NCI-H128 (cell line): ENCODE results near the gene STAC3.

Experiments used
- DNase-seq: peaks from one replicate; lab custom pipeline; 2025; ENCODE audit not compliant: unreplicated experiment; lab: John Stamatoyannopoulos, UW

STAC3 gene

GRCh38 chr12:57211791-57212700, 38.9 kb downstream of the STAC3 start:
- no peak for DNase-seq

- DNase-seq = no peak
These were observed 39.9 kb downstream of the STAC3 start for GRCh38 chr12:57210926-57211692.

GRCh38 chr12:57210461-57210860, 40.5 kb downstream of the STAC3 start:
- DNase-seq = no peak

DNA sequence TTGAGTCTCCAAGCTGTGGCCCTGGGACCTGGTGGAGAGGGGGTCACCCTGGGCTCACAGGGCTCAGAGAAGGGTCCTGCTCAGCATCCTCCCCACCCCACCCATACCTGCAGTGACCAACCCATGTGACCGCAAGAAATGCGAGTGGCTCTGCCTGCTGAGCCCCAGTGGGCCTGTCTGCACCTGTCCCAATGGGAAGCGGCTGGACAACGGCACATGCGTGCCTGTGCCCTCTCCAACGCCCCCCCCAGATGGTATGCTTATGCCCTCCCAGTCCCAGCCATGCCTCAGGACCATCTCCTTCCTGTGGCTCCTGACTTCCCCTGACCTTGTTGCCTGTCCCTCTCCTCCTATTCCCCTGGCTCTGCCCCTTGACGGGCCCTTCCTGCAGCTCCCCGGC, 41.1 kb downstream of the STAC3 start:
- no peak for DNase-seq

GRCh38 chr12:57208631-57209282, 42.2 kb downstream of the STAC3 start:
- no peak for DNase-seq

GRCh38 chr12:57207731-57208630, 43.0 kb downstream of the STAC3 start:
- no peak for DNase-seq

GRCh38 chr12:57205931-57206330, 45.1 kb downstream of the STAC3 start:
- DNase-seq = no peak

GRCh38 chr12:57205186-57205585, 45.8 kb downstream of the STAC3 start:
- no peak for DNase-seq

DNA sequence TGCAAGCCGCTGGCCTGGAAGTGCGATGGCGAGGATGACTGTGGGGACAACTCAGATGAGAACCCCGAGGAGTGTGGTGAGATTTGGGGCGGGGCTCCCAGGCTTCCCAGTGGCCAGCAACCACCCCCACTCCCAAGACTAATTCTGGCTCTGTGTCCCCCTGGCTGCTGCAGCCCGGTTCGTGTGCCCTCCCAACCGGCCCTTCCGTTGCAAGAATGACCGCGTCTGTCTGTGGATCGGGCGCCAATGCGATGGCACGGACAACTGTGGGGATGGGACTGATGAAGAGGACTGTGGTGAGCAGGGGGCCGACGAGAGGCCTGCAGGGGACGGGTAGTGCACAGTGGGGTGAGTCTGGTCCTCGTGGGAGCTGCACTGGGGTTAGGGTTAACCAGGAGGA, 46.5 kb downstream of the STAC3 start:
- no peak for DNase-seq

DNA sequence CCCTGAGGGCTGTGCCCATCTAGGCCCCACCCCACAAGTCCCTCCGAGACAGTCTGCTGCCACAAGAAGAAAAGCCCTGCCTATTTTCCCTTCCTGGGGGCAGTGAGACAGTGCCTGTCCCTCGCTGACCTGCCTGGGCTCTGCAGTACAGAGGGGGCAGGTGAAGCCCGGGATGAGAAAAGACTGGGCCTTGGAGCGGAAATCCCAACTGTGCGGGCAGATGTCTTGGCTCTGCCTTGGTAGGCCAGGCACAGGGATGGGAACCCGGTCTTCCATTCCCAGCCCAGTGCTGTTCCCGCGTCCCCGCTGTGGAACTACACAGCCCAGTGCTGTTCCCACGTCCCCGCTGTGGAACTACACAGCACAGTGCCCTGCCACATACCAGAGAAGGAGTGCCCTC, 47.2 kb downstream of the STAC3 start:
- DNase-seq = no peak

DNA sequence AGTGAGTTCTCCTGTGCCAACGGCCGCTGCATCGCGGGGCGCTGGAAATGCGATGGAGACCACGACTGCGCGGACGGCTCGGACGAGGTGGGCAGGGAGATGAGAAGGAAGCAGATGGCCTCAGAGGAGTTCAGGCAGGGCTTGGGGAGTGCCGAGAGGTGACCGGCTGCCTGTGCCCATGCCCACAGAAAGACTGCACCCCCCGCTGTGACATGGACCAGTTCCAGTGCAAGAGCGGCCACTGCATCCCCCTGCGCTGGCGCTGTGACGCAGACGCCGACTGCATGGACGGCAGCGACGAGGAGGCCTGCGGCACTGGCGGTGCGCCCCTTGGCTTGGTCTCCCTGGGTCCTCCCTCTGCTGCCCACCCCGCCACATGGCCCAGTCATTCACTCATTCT, 47.8 kb downstream of the STAC3 start:
- no peak for DNase-seq

- no peak for DNase-seq
These were observed 48.7 kb downstream of the STAC3 start for GRCh38 chr12:57202321-57202720.

DNA sequence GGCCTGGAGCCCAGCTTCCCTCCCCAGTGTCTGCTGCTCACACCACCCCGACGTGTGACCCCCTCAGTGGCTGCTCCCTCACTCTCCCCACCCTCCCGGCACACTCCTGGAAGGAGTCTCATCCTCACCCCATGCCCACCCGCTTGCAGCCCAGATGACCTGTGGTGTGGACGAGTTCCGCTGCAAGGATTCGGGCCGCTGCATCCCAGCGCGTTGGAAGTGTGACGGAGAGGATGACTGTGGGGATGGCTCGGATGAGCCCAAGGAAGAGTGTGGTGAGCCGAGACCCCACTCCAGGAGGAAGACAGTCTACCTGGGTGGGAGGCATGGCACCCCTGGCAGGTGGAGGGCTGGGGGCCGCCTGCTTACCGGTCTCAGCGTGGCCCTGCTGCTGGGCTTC, 49.4 kb downstream of the STAC3 start:
- no peak for DNase-seq

GRCh38 chr12:57201219-57201618, 49.8 kb downstream of the STAC3 start:
- no peak for DNase-seq

- no peak for DNase-seq
These were observed 50.5 kb downstream of the STAC3 start for GRCh38 chr12:57200497-57200896.

DNA sequence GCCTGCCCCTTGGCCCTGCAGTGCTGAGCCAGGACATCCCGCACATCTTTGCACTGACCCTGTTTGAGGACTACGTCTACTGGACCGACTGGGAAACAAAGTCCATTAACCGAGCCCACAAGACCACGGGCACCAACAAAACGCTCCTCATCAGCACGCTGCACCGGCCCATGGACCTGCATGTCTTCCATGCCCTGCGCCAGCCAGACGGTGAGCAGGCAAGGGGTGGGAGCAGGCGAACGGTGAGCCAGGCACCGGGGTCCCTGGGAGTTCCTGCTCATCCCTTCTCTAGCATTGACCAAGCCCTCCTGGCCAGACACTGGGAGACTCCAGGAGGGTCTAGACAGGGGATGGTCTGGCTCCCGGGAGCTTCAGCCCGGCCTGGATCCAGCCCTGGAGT, 51.8 kb downstream of the STAC3 start:
- DNase-seq = no peak

- DNase-seq = no peak
These were observed 52.7 kb downstream of the STAC3 start for GRCh38 chr12:57198329-57198728.

GRCh38 chr12:57196956-57197355, 54.0 kb downstream of the STAC3 start:
- no peak for DNase-seq

- DNase-seq = no peak
These were observed 54.5 kb downstream of the STAC3 start for GRCh38 chr12:57196439-57196838.

DNA sequence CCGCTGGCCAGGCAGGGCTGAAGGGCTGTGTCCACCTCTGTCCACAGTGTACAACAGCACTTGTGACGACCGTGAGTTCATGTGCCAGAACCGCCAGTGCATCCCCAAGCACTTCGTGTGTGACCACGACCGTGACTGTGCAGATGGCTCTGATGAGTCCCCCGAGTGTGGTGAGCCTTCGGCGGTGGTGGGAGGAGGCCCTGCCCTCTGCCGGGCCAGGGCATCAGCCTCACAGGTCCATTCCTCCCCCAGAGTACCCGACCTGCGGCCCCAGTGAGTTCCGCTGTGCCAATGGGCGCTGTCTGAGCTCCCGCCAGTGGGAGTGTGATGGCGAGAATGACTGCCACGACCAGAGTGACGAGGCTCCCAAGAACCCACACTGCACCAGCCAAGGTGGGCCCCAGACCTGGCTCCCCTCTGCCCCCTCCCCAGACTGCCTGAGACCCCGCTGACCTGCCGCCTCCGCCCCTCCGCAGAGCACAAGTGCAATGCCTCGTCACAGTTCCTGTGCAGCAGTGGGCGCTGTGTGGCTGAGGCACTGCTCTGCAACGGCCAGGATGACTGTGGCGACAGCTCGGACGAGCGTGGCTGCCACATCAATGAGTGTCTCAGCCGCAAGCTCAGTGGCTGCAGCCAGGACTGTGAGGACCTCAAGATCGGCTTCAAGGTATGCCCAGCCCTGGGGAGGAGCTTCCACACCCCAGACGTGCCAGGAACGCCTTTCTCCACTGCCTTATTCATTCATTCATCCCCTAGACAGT, 55.2 kb downstream of the STAC3 start:
- no peak for DNase-seq
